Measurements from ENCODE around the gene PRR33.

Gene PRR33

DNA sequence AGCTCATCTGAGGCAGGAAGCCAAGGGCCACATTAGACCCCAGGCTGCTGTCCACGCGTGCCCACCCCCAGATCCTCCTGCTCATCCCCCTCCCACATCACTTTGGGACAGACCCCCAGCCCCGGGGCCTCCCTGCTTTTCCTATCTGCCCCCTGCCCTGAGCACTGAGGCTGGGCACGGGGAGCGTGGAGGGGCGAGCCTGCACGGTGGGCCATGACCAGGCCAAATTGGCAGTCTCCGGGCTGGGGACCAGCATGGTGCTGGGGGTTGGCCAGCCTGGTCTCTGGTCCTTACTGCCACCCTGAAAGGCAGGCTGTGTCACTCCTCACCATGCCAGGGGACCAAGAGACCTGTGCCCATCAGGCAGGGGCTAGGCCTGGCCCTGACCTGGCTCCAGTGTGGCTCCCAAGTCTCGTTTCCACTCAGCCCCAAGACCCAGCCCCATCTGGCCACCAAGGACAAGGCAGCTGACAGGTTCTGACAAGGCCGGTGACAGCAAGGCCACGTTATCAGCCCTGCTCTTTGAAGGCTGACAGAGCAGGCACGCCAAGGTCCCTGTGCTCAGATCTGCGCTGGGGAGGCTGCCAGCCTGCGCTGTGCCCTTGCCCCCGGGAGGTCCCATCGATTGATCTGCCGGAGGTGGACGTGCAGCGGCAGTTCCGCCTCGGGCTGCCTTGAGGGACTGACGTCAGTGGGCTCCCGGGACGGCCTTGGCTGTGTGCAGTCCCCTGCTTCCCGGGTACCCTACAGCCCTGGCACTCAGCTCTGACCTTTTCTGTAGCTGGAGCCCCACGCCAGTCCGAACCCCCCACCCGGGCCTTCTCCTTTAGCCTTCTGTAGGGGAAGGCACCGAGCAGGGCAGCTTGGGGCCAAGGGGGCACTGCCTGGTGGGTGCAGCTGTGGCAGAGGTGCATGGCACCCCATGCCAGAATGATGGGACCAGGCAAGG is 49.3 kb downstream of the PRR33 start:
- ChIA-PET POLR2A (no interaction called here), CTCF (interaction anchor here (0.9 to 4.2 kb wide), 6 partner anchors 9 to 309 kb away, joined by 3 to 32 read pairs (median 5); no protein-coding TSS in a partner anchor)
- no peak for DNase-seq (ENCODE audit: low read depth, low spot score)
- TF ChIP-seq, protein P1, sequence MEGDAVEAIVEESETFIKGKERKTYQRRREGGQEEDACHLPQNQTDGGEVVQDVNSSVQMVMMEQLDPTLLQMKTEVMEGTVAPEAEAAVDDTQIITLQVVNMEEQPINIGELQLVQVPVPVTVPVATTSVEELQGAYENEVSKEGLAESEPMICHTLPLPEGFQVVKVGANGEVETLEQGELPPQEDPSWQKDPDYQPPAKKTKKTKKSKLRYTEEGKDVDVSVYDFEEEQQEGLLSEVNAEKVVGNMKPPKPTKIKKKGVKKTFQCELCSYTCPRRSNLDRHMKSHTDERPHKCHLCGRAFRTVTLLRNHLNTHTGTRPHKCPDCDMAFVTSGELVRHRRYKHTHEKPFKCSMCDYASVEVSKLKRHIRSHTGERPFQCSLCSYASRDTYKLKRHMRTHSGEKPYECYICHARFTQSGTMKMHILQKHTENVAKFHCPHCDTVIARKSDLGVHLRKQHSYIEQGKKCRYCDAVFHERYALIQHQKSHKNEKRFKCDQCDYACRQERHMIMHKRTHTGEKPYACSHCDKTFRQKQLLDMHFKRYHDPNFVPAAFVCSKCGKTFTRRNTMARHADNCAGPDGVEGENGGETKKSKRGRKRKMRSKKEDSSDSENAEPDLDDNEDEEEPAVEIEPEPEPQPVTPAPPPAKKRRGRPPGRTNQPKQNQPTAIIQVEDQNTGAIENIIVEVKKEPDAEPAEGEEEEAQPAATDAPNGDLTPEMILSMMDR (IDR thresholded peaks at IDR 0.05; ENCODE audit: insufficient read depth, low read length, missing control alignments) = no peak
- no peak overlapping the region for H3K4me3 ChIP-seq (ENCODE audit: low read depth, low read length)

- no peak overlapping the region for H3K4me3 ChIP-seq (ENCODE audit: low read depth, low read length)
- CTCF ChIA-PET = interaction anchor here (0.9 to 4.2 kb wide), 6 partner anchors 9 to 310 kb away, joined by 3 to 32 read pairs (median 4); no protein-coding TSS in a partner anchor
- POLR2A ChIA-PET = no interaction called here
- DNase-seq (ENCODE audit: low read depth, low spot score) = no peak
- TF ChIP-seq, protein P1 (IDR thresholded peaks at IDR 0.05; ENCODE audit: insufficient read depth, low read length, missing control alignments) = no peak
Observed at GRCh38 chr11:1841511-1842148, 50.1 kb downstream of the PRR33 start.

DNA sequence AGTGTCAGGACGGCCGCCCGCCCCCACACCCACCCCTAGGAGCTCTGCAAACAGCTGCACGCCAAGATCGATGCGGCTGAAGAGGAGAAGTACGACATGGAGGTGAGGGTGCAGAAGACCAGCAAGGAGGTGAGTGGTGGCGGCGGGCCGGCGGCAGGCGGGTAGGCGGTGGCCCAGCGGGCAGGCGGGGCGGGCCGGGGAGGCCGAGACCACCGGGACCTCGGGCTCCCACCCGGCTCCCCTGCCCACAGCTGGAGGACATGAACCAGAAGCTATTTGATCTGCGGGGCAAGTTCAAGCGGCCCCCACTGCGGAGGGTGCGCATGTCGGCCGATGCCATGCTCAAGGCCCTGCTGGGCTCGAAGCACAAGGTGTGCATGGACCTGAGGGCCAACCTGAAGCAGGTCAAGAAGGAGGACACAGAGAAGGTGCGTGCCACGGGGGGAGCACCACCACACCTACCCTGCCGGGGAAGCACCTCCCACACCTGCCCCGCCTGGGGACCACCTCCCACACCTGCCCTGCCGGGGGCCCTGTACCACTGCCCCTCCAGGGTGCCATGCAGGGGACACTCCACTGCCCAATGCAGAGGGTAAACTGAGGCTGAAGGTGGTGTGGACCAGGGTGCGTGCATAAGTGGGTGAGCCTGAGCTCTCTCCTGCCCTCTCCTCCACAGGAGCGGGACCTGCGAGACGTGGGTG is 50.8 kb downstream of the PRR33 start:
- no peak overlapping the region for H3K4me3 ChIP-seq (ENCODE audit: low read depth, low read length)
- no peak for DNase-seq (ENCODE audit: low read depth, low spot score)
- CTCF ChIA-PET = interaction anchor here (0.6 to 4.2 kb wide), 8 partner anchors 8 to 311 kb away, joined by 3 to 32 read pairs (median 4); no protein-coding TSS in a partner anchor
- POLR2A ChIA-PET = no interaction called here
- TF ChIP-seq, protein P1 (IDR thresholded peaks at IDR 0.05; ENCODE audit: insufficient read depth, low read length, missing control alignments) = no peak

- POLR2A ChIA-PET = no interaction called here
- TF ChIP-seq, protein P1 (IDR thresholded peaks at IDR 0.05; ENCODE audit: insufficient read depth, low read length, missing control alignments) = no peak
- CTCF ChIA-PET = interaction anchor here (0.6 to 4.2 kb wide), 9 partner anchors 7 to 311 kb away, joined by 3 to 32 read pairs (median 3); no protein-coding TSS in a partner anchor
- no peak overlapping the region for H3K4me3 ChIP-seq (ENCODE audit: low read depth, low read length)
- DNase-seq (ENCODE audit: low read depth, low spot score) = no peak
Observed at GRCh38 chr11:1839924-1840779, 51.5 kb downstream of the PRR33 start.

- TF ChIP-seq, protein P1 (IDR thresholded peaks at IDR 0.05; ENCODE audit: insufficient read depth, low read length, missing control alignments) = no peak
- ChIA-PET POLR2A (no interaction called here), CTCF (interaction anchor here (1.0 to 4.2 kb wide), 8 partner anchors 9 to 312 kb away, joined by 3 to 32 read pairs (median 6); no protein-coding TSS in a partner anchor)
- no peak overlapping the region for H3K4me3 ChIP-seq (ENCODE audit: low read depth, low read length)
- DNase-seq (ENCODE audit: low read depth, low spot score) = no peak
Observed at GRCh38 chr11:1839204-1839923, 52.3 kb downstream of the PRR33 start.
